Smooth muscle cell (in vitro differentiated cells): Measurements from ENCODE around the gene AMACR. TPM values are rescaled to one million over a fixed set of nuclear protein-coding genes. Genes with fewer than 3 reads are reported as not detected.
A peak's percentile ranks its signal among the peaks of the same experiment; 100 is the strongest.

Experiments
- DNase-seq: peaks from one replicate; lab custom pipeline; 2025; ENCODE audit not compliant: unreplicated experiment; lab: John Stamatoyannopoulos, UW
- H2AFZ ChIP-seq: fragments of 200-600 bp; sonication (generic); 2 replicates; pipeline ENCODE4 v1.6.0; 2016; ENCODE audit warnings: antibody characterized with exemption, low read depth, mild to moderate bottlenecking
- H3F3A ChIP-seq: fragments of 200-600 bp; sonication (generic); 2 replicates; pipeline ENCODE4 v1.6.0; 2017; ENCODE audit warnings: antibody characterized with exemption, low read depth
- H3K27ac ChIP-seq: fragments of 200-600 bp; sonication (generic); 2 replicates; pipeline ENCODE4 v1.5.1; 2016; ENCODE audit warnings: low read depth, mild to moderate bottlenecking
- H3K27me3 ChIP-seq: fragments of 200-600 bp; sonication (generic); 2 replicates; pipeline ENCODE4 v1.6.1; 2016; ENCODE audit warnings: low read depth, mild to moderate bottlenecking
- H3K36me3 ChIP-seq: fragments of 200-600 bp; sonication (generic); 2 replicates; pipeline ENCODE4 v1.5.1; 2016; ENCODE audit warnings: low read depth
- H3K4me1 ChIP-seq: fragments of 200-600 bp; sonication (generic); 2 replicates; pipeline ENCODE4 v1.5.1; 2016; ENCODE audit warnings: low read depth
- H3K4me2 ChIP-seq: fragments of 200-600 bp; sonication (generic); 2 replicates; pipeline ENCODE4 v1.6.0; 2016; ENCODE audit warnings: mild to moderate bottlenecking
- H3K4me3 ChIP-seq: fragments of 200-600 bp; sonication (generic); 2 replicates; pipeline ENCODE4 v1.5.1; 2016; ENCODE audit warnings: mild to moderate bottlenecking
- H3K79me2 ChIP-seq: fragments of 200-600 bp; sonication (generic); 2 replicates; pipeline ENCODE4 v1.6.0; 2016; ENCODE audit warnings: low read depth, mild to moderate bottlenecking
- H3K9ac ChIP-seq: fragments of 200-600 bp; sonication (generic); 2 replicates; pipeline ENCODE4 v1.6.0; 2016; ENCODE audit warnings: low read depth
- H3K9me3 ChIP-seq: fragments of 200-600 bp; sonication (generic); replicated peaks from 2 replicates; pipeline ENCODE4 v1.5.1; 2016; ENCODE audit warnings: low read depth
- H4K20me1 ChIP-seq: fragments of 200-600 bp; sonication (generic); 2 replicates; pipeline ENCODE4 v1.6.0; 2016; ENCODE audit warnings: low read depth
- WGBS: methylation state at CpG from one replicate; pipeline ENCODE4 v1.1.7; 2016; ENCODE audit warnings: low lambda C conversion rate; 5-methylcytosine and 5-hydroxymethylcytosine counted together
- polyA plus RNA-seq: library from polyadenylated mRNA; unstranded; fragments of >200 nt; fragmentation: Nextera tagmentation; extraction: Ambion mirVana; gene quantifications from 2 replicates; pipeline ENCODE4 v1.2.1, GENCODE V29; 2016
- total RNA-seq: library from RNA; depleted of rRNA; stranded (reverse); fragments of >200 nt; gene quantifications from 2 replicates; pipeline ENCODE4 v1.2.3, GENCODE V29; 2014
- TF ChIP-seq, protein P1 (sequence below): fragments of 200-600 bp; sonication (generic); IDR thresholded peaks from 2 replicates; pipeline ENCODE4 v1.5.1; 2017; ENCODE audit warnings: borderline replicate concordance, mild to moderate bottlenecking, antibody characterized with exemption; ENCODE audit not compliant: insufficient read depth, poor library complexity, severe bottlenecking

Gene AMACR
- total and polyA plus RNA-seq, 2 experiments from 2014 or later: 14.1 to 14.5 TPM

- no peak overlapping the region for H3K4me2 ChIP-seq
- 77% methylated on average over 8 of the region's 8 CpGs for WGBS
- H3K79me2 ChIP-seq: no peaks in the 10 kb centered on the region
- no peaks in the 10 kb centered on the region for H3F3A ChIP-seq
- H3K4me1 ChIP-seq: no peaks in the 10 kb centered on the region
- no peak for DNase-seq
- no peak overlapping the region for H2AFZ ChIP-seq
- no peaks in the 10 kb centered on the region for H3K27me3 ChIP-seq
- H3K9me3 ChIP-seq: no peaks in the 10 kb centered on the region
- TF ChIP-seq, protein P1, sequence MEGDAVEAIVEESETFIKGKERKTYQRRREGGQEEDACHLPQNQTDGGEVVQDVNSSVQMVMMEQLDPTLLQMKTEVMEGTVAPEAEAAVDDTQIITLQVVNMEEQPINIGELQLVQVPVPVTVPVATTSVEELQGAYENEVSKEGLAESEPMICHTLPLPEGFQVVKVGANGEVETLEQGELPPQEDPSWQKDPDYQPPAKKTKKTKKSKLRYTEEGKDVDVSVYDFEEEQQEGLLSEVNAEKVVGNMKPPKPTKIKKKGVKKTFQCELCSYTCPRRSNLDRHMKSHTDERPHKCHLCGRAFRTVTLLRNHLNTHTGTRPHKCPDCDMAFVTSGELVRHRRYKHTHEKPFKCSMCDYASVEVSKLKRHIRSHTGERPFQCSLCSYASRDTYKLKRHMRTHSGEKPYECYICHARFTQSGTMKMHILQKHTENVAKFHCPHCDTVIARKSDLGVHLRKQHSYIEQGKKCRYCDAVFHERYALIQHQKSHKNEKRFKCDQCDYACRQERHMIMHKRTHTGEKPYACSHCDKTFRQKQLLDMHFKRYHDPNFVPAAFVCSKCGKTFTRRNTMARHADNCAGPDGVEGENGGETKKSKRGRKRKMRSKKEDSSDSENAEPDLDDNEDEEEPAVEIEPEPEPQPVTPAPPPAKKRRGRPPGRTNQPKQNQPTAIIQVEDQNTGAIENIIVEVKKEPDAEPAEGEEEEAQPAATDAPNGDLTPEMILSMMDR: no peak
- H3K27ac ChIP-seq: no peak overlapping the region
- H3K9ac ChIP-seq: no peak overlapping the region
- no peaks in the 10 kb centered on the region for H4K20me1 ChIP-seq
- no peaks in the 10 kb centered on the region for H3K36me3 ChIP-seq
- H3K4me3 ChIP-seq: no peak overlapping the region
Measured at GRCh38 chr5:33981408-33982162, 26.3 kb downstream of the AMACR start.

- WGBS: 94% methylated on average over 3 of the region's 3 CpGs
- H4K20me1 ChIP-seq: no peaks in the 10 kb centered on the region
- DNase-seq: no peak
- H3K27ac ChIP-seq: no peak overlapping the region
- no peak overlapping the region for H3K9ac ChIP-seq
- TF ChIP-seq, protein P1: no peak
- peaks cover 5% of the 10 kb centered on the region for H3K4me1 ChIP-seq
- no peak overlapping the region for H3K4me2 ChIP-seq
- no peaks in the 10 kb centered on the region for H3F3A ChIP-seq
- no peaks in the 10 kb centered on the region for H3K27me3 ChIP-seq
- H3K4me3 ChIP-seq: no peak overlapping the region
- H2AFZ ChIP-seq: no peak overlapping the region
- no peaks in the 10 kb centered on the region for H3K36me3 ChIP-seq
- H3K79me2 ChIP-seq: no peaks in the 10 kb centered on the region
- H3K9me3 ChIP-seq: no peaks in the 10 kb centered on the region
Measured at GRCh38 chr5:33980030-33980429, 27.8 kb downstream of the AMACR start.

DNA sequence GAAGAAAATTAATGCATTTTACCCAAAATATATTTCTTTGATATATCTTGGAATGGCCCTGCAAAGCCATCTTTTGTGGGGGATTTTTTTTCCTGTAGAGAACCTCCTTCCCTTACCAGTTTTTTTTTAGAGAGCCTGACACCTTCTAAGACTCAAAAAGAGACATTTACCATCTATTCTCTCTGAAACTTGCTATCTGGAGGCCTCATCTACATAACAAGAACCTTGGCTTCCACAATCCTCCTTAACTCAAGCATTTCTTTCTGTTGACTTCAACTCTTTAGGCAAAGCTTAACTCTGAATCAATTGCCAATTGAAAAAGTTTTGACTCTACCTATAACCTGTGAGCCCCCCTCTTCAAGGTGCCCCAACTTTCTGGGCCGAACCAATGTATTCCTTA lies 29.5 kb downstream of the AMACR start:
- no peaks in the 10 kb centered on the region for H3K27me3 ChIP-seq
- no peak overlapping the region for H3K9ac ChIP-seq
- no peaks in the 10 kb centered on the region for H3K9me3 ChIP-seq
- no peak overlapping the region for H2AFZ ChIP-seq
- 73% methylated on average over 1 of the region's 1 CpG for WGBS
- no peaks in the 10 kb centered on the region for H3K79me2 ChIP-seq
- TF ChIP-seq, protein P1: no peak
- H3K4me3 ChIP-seq: no peak overlapping the region
- no peaks in the 10 kb centered on the region for H3K36me3 ChIP-seq
- no peak overlapping the region for H3K27ac ChIP-seq
- no peaks in the 10 kb centered on the region for H3F3A ChIP-seq
- no peak overlapping the region for H3K4me2 ChIP-seq
- H4K20me1 ChIP-seq: no peaks in the 10 kb centered on the region
- peaks cover 5% of the 10 kb centered on the region for H3K4me1 ChIP-seq
- DNase-seq: no peak

- peaks cover 5% of the 10 kb centered on the region for H3K4me1 ChIP-seq
- H3K27me3 ChIP-seq: no peaks in the 10 kb centered on the region
- no peak for DNase-seq
- WGBS: 84% methylated on average over 1 of the region's 1 CpG
- no peaks in the 10 kb centered on the region for H4K20me1 ChIP-seq
- TF ChIP-seq, protein P1: no peak
- no peaks in the 10 kb centered on the region for H3K9me3 ChIP-seq
- H2AFZ ChIP-seq: no peak overlapping the region
- H3K4me2 ChIP-seq: peak overlapping the region; percentile 10
- no peaks in the 10 kb centered on the region for H3K79me2 ChIP-seq
- H3K27ac ChIP-seq: no peak overlapping the region
- H3K4me3 ChIP-seq: no peak overlapping the region
- H3K36me3 ChIP-seq: no peaks in the 10 kb centered on the region
- H3K9ac ChIP-seq: no peak overlapping the region
- no peaks in the 10 kb centered on the region for H3F3A ChIP-seq
Measured at GRCh38 chr5:33976307-33976706, 31.5 kb downstream of the AMACR start.
